K562 (cell line): ENCODE data around the gene FSCN2. TPM values are rescaled to one million over a fixed set of nuclear protein-coding genes. Genes with fewer than 3 reads are reported as not detected.

ENCODE experiments used
- CC2D1A ChIP-seq: fragments of 450-650 bp; IDR thresholded peaks from 2 replicates; pipeline ENCODE4 v1.6.1; 2017; ENCODE audit warnings: mild to moderate bottlenecking
- CCNT2 ChIP-seq: IDR thresholded peaks from 2 replicates; pipeline ENCODE4 v1.6.1; 2011; ENCODE audit warnings: borderline replicate concordance, low read depth, mild to moderate bottlenecking, moderate library complexity, mixed read lengths, low read length; ENCODE audit not compliant: insufficient read length; ENCODE audit errors: extremely low read depth
- SIN3A ChIP-seq, 2 experiments: fragments of 150-350 bp in 1 of 2; IDR thresholded peaks; 2 replicates each; pipeline ENCODE4 v1.6.1; 2011 to 2016; ENCODE audit warnings: borderline replicate concordance in 2 of 2, low read depth in 2 of 2, low read length in 2 of 2, mild to moderate bottlenecking in 2 of 2, moderate library complexity in 2 of 2; ENCODE audit not compliant: control insufficient read depth in 1 of 2
- SMAD3 ChIP-seq: fragments of 450-650 bp; formaldehyde crosslinking; conservative IDR thresholded peaks from 2 replicates; pipeline ENCODE4 v1.4.0; 2020; ENCODE audit warnings: mild to moderate bottlenecking
- polyA plus RNA-seq, 8 experiments: library from polyadenylated mRNA; depleted of rRNA in 4 of 8; stranded (reverse) in 5 of 8; unstranded in 3 of 8; fragments of >200 nt; fragmentation: Nextera tagmentation in 2 of 8; fragmentation: Illumina TruSeq in 1 of 8; extraction: Ambion mirVana in 2 of 8; extraction: Trizol in 1 of 8; gene quantifications; 2 replicates each; pipeline versions ENCODE4 v1.2.1 to v1.2.3, GENCODE V29; 2011 to 2014; ENCODE audit warnings: inconsistent platforms in 1 of 8, missing spikeins in 1 of 8
- total RNA-seq, 7 experiments: library from RNA; depleted of rRNA in 6 of 7; stranded (reverse); fragments of >200 nt in 6 of 7; fragmentation: Illumina TruSeq in 2 of 7; extraction: Trizol in 2 of 7; gene quantifications; 2 replicates each; pipeline versions ENCODE4 v1.2.1 to v1.2.3, GENCODE V29; 2011 to 2021; ENCODE audit warnings: low replicate concordance in 1 of 7
- TF ChIP-seq, protein P1 (sequence below): sonication (generic); formaldehyde crosslinking; IDR thresholded peaks from 2 replicates; pipeline ENCODE4 v1.8.0; 2023; ENCODE audit warnings: mild to moderate bottlenecking, missing genetic modification reagents
- TF ChIP-seq, protein P2 (sequence below): fragments of 250-450 bp; sonication (Bioruptor Pico); IDR thresholded peaks from 2 replicates; pipeline ENCODE4 v1.4.0; 2020; ENCODE audit warnings: mild to moderate bottlenecking, moderate library complexity

Gene FSCN2
- total and polyA plus RNA-seq, 9 of the 15 experiments (the other 6 are each of a cell fraction or from before 2014, with no cell fraction given) = 0.08 TPM; not detected in 8

DNA sequence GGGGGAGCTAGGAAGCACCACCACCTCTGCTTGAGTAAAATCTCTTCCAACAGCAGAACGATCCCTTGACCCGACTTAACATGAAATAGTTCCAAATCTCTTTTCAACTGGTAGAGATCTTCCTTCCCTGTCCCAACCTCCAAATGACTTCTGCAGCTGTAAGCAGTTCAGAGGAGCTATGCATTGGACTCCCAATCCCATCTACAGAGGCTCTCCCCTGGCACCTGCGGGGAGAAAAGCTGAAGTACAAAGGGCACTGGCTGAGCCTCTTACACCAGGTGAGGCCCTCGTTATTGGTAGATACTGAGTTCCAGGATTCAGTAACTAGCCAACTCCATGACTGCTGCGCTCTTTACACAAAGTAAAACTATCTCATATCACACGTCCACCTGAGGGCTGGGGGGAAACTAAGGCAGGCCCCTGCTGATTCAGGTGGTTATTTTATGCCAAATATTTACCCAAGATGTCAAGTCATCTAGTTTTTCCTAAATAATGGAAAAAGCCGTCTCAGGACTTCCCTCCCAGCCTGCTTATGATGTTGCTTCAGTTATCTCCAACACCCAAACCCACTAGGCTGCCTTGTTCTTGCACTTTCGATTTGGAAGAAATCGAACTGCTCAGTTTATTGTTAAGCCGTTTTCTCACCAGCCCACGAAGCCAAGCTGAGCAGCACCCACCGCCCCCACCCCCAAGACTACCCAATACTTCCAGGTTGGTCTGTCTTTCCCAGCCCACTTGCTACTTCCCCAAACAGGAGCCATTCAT, 18.8 kb upstream of the FSCN2 start (continued):
- TF ChIP-seq SIN3A (IDR thresholded peaks at IDR 0.05; ENCODE audit: borderline replicate concordance in 2 of 2, control insufficient read depth in 1 of 2, low read depth in 2 of 2, low read length in 2 of 2) = peak in 1 of 2 experiments; percentile 51; a peak in 2 of 4 replicates
- peak; percentile 77; the same call in 1 of the 2 replicates for TF ChIP-seq SMAD3 (CRISPR knock-in tag)
- TF ChIP-seq CC2D1A = no peak
- TF ChIP-seq, protein P1, sequence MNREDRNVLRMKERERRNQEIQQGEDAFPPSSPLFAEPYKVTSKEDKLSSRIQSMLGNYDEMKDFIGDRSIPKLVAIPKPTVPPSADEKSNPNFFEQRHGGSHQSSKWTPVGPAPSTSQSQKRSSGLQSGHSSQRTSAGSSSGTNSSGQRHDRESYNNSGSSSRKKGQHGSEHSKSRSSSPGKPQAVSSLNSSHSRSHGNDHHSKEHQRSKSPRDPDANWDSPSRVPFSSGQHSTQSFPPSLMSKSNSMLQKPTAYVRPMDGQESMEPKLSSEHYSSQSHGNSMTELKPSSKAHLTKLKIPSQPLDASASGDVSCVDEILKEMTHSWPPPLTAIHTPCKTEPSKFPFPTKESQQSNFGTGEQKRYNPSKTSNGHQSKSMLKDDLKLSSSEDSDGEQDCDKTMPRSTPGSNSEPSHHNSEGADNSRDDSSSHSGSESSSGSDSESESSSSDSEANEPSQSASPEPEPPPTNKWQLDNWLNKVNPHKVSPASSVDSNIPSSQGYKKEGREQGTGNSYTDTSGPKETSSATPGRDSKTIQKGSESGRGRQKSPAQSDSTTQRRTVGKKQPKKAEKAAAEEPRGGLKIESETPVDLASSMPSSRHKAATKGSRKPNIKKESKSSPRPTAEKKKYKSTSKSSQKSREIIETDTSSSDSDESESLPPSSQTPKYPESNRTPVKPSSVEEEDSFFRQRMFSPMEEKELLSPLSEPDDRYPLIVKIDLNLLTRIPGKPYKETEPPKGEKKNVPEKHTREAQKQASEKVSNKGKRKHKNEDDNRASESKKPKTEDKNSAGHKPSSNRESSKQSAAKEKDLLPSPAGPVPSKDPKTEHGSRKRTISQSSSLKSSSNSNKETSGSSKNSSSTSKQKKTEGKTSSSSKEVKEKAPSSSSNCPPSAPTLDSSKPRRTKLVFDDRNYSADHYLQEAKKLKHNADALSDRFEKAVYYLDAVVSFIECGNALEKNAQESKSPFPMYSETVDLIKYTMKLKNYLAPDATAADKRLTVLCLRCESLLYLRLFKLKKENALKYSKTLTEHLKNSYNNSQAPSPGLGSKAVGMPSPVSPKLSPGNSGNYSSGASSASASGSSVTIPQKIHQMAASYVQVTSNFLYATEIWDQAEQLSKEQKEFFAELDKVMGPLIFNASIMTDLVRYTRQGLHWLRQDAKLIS (CRISPR knock-in tag) = peak; percentile 83; the same call in 1 of the 2 replicates
- peak; percentile 14 for TF ChIP-seq CCNT2
- TF ChIP-seq, protein P2, sequence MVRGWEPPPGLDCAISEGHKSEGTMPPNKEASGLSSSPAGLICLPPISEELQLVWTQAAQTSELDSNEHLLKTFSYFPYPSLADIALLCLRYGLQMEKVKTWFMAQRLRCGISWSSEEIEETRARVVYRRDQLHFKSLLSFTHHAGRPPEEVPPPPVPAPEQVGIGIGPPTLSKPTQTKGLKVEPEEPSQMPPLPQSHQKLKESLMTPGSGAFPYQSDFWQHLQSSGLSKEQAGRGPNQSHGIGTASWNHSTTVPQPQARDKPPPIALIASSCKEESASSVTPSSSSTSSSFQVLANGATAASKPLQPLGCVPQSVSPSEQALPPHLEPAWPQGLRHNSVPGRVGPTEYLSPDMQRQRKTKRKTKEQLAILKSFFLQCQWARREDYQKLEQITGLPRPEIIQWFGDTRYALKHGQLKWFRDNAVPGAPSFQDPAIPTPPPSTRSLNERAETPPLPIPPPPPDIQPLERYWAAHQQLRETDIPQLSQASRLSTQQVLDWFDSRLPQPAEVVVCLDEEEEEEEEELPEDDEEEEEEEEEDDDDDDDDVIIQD (CRISPR knock-in tag) = no peak
